A673 (cell line): ENCODE results near the gene KANSL1.
"Not testable (repeated sequence)": the region's sequence is repeated elsewhere in the genome, so short reads cannot be mapped to it uniquely, and the experiment has no call there.

Source experiments
- CTCF ChIP-seq: fragments of 300-800, 200-600 bp; sonication (generic); conservative IDR thresholded peaks from 2 replicates; pipeline ENCODE4 v1.5.1; 2017; ENCODE audit warnings: low read depth, mild to moderate bottlenecking, antibody characterized with exemption, low read length, moderate library complexity, mixed read lengths
- EZH2 ChIP-seq: fragments of 200-600 bp; sonication (generic); IDR thresholded peaks from 2 replicates; pipeline ENCODE4 v1.6.1; 2017; ENCODE audit warnings: borderline replicate concordance, low read depth, mild to moderate bottlenecking, mixed read lengths, antibody characterized with exemption, low read length; ENCODE audit not compliant: poor library complexity, severe bottlenecking

- TF ChIP-seq CTCF, EZH2: not testable (repeated sequence)
These were observed 9.8 kb downstream of the KANSL1 start for GRCh38 chr17:46183383-46183782.
